Left kidney (tissue), 2 donors: ENCODE data around the gene WDR83. TPM values are rescaled to one million over a fixed set of nuclear protein-coding genes. Genes with fewer than 3 reads are reported as not detected.
"Not testable (repeated sequence)": the region's sequence is repeated elsewhere in the genome, so short reads cannot be mapped to it uniquely, and the experiment has no call there.

Experiments used
- DNase-seq: peaks from one replicate; pipeline ENCODE4 v3.0.0-alpha.2; 2013
- polyA plus RNA-seq: library from polyadenylated mRNA; unstranded; fragments of 120-200 nt; gene quantifications from one replicate; pipeline ENCODE4 v1.2.1, GENCODE V29; 2013; ENCODE audit not compliant: insufficient read length

WDR83 gene
- polyA plus RNA-seq, 1 donor: 18.2 TPM

DNA sequence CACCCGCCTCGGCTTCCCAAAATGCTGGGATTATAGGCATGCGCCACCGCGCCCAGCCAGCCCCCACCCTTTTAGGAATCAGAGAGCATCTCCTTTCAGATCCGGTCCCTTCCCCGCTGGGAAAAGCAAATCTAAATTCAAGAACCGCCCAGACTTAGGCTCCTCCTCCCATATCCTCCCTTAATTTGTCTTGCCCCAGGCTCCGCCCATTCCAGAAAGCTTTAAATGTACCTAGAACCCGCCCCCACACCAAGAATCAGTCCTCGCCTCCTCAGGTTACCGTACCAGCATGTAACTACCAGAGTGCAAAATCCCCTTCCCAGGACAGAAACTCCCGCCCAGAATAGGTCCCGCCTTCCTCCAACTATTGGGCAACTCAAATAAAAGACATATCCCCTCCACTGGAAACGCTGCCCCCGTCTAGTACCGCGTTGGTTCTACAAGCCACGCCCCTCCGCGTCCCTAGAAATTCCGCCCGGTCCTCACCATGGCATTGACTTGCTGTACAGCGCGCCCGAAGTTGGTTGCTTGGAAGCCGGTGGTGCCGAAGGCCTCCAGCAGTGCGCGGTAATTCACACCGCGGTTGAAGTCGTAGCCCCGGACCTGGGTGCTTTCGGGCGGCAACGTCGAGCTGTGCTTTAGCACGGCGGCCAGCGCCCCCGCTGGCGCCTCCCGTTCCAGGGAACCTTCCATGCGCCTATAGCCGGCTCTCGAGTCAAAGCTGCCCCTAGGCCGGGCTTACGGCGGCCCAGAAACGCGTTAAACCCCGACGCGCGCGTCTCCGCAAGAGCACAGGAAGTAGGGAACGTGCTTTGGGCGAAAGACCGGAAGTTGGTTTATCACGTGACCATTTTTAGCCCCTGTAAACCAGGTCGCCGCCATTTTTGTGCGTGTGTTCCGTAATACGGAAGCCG lies 14.7 kb downstream of the WDR83 start, which contains the start of gene DHPS:
DHPS (minus strand) TSS at position 807 of the 914 bp plus-strand sequence; CDS start at position 693, 114 bp downstream.
- DNase-seq: peak; percentile 98

DNA sequence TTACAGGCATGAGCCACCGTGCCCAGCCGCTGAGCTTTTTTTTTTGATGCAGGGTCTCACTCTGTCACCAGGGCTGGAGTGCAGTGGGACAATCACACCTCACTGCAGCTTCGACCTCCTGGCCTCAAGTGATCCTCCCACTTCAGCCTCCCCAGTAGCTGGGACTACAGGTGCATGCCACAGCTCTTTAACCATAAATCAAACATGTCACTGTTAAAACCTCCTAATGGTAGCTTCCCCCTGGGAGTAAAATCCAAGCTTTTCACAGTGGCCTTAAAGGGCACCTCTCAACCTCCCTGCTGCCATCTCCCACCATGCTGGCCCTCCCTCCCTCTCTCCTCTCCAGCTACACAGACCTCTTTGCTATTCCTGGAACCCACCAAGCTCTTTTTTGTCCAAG lies 19.2 kb downstream of the WDR83 start:
- no peak for DNase-seq

DNA sequence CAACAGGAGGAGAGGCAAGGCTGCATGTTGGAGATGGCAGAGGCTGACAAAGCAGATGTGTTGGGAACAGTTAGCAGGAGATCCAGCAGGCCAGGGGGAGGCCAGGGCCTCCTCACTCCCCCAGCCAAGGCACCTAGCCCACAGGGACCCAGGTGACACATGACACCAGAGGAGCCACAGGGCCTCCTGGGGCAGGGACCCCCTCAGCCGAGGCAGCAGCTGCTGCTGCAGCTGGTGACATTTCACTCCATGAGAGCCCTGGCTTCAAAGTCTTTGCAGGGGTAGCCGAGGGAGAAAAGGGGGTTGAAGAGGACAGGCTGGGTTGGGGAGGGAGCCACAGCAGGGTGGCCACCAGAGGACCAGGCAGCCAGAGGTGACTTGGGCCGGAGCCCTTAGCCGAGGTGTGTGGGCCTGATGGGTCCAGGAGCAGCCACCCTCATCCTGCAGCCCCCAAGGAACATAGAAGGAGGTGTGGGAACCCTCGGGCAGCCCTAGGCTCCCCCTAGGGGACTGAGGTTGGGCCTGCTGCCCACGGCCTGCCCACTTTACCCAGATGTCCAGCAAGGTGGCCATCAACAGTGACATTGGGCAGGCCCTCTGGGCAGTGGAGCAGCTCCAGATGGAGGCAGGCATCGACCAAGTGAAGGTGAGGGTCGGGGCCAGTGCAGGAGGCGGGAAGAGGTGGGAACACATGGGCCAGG lies 21.0 kb downstream of the WDR83 start, which contains the start of gene GNG14:
GNG14 (plus strand) TSS at position 503 of the 701 bp plus-strand sequence; CDS start at position 554, 51 bp downstream.
- DNase-seq: no peak

DNA sequence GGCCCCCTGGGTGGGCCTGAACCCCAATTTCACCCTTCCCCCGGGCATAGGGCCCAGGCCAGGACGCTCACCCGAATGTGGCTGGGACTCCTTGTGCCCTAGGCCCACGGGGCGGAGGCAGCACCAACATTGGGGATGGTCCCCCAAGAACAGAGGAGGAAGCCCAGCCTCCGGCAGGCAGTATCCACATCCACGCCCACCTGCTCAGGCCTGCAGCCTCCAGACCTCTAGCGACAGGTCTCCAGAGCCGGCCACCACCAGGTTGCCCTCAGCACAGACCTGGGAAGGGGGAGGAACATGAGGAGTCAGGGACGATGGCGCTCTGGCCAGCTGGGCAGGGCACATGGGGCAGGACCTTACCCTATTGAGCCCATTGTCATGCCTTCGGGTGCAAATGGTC lies 22.4 kb downstream of the WDR83 start:
- no peak for DNase-seq

GRCh38 chr19:12689581-12690216 lies 23.1 kb downstream of the WDR83 start:
- no peak for DNase-seq

GRCh38 chr19:12692960-12693359 lies 26.4 kb downstream of the WDR83 start:
- DNase-seq: no peak

GRCh38 chr19:12694641-12695040 lies 28.0 kb downstream of the WDR83 start:
- DNase-seq: no peak

DNA sequence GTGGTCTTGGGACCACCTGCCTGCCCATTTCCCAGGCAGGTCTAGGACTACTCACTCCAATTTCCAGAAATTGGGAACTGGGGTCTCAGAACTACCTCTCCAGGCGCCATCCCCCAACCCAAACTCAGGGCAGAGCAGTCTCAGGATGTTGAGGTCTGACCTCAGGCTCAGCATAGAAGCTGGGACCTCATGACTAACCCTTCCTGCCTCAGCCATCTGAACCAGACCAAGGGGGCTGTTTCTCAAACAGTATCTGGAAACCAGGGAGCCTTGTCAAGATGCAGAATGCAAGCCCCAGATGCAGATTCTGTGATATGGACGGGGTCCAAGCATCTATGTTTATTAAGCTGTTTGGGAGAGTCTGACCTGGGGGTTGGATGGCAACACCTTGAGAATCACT lies 28.5 kb downstream of the WDR83 start:
- DNase-seq: no peak

- DNase-seq: no peak
Measured at GRCh38 chr19:12695514-12695913, 28.9 kb downstream of the WDR83 start.

DNA sequence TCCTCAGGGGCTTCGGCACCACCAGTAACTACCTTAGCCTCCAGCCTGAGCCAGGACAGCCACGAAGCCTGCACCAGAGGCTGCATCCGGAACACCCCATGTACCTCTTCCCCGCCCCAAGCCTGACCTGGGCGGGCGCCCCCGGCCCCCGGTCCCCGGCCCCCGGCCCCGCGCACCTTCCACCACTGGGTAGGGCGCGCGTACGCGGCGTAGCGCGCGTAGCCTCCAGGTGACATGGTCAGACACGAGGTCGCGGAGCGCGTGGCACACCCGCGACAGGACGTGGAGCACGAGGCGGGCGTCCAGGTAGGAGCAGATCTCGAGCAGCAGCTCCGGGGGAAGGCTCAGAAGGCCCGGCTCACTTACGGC lies 29.4 kb downstream of the WDR83 start:
- DNase-seq: no peak

- peak; percentile 96 for DNase-seq
Measured at GRCh38 chr19:12696366-12697335, 30.0 kb downstream of the WDR83 start, which contains the start of gene FBXW9. Gene FBXW9, minus strand, starts transcription at chr19:12696631. Its CDS starts 50 bp downstream, at chr19:12696581.

GRCh38 chr19:12697425-12697824 lies 30.8 kb downstream of the WDR83 start:
- not testable (repeated sequence) for DNase-seq

DNA sequence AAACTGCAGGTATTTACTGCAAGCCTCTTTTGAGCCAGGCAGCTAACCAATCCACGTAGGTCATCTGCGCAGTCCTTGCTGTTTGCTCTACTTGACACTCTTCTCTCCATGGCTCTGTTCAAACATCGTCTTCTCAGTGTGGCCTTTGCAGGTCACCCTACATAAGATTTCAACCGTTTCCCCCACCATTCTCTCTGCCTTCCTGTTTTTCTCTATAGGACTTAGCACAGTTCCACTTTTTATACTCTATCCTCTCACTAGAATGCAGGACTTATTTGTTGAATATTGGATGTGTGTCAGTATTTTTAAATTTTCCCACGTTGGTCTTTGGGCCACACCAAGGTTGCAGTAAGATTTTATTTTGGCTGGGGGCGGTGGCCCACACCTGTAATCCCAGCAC lies 31.5 kb downstream of the WDR83 start:
- DNase-seq: no peak

GRCh38 chr19:12701596-12702282 lies 35.1 kb downstream of the WDR83 start:
- no peak for DNase-seq

DNA sequence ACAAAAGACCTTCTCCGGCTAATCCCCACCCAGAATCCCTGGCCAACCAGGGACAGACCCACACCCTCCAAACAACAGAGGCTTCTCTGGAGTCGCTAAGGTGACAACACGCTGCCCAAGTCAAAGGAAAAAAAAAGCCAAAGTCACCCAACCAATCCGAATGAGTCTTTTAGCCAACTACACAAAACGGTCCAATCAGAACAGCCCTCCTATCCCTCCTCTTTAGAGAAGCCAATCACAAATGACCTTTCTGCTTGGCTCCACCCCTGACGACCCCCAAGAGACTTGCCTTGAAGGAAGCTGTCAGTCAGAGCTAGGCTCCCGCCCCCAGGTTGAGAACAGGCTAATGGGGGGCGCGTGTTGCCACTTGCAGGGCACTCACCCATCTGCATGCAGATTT lies 36.4 kb downstream of the WDR83 start:
- DNase-seq: peak; percentile 15

DNA sequence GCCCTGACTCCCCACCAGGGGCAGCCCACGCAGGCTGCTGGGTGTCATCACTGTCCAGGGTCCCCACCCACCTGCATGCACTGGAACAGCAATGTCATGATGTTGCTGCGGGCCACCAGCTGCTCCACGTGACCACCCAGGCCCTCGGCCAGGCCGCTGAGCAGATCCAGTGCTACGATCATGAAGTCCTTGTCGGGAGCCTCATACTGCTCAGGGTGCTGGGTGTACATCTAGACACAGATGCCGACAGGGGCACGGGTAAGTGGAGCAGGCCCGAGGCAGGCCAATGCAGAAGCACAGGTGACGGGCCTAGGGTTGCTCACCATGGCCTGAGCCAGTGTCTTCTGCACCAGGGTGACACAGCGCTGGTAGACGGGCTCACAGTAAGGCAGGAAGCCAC lies 38.6 kb downstream of the WDR83 start:
- no peak for DNase-seq

GRCh38 chr19:12705654-12706331 lies 39.2 kb downstream of the WDR83 start:
- DNase-seq: no peak

DNA sequence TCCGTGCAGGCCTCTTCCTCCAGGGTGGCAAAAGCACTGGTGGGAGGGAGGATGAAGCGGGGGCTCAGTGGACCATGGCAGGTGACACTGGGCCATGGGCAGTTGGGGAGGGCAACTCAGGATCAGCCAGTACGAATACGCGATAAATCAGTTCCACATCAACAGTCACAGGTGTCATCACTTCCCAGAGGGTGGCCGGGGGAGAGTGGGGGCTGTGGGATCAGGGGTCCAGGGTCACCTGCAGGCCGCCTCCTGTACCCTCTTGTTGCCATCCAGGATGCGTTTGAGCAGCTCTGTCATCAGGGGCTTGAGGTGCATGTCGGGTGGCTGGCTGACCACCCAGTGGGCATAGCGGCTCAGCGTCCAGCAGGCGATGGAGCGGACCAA lies 39.7 kb downstream of the WDR83 start:
- DNase-seq: no peak

- DNase-seq: no peak
Measured at GRCh38 chr19:12708641-12709040, 42.0 kb downstream of the WDR83 start.

DNA sequence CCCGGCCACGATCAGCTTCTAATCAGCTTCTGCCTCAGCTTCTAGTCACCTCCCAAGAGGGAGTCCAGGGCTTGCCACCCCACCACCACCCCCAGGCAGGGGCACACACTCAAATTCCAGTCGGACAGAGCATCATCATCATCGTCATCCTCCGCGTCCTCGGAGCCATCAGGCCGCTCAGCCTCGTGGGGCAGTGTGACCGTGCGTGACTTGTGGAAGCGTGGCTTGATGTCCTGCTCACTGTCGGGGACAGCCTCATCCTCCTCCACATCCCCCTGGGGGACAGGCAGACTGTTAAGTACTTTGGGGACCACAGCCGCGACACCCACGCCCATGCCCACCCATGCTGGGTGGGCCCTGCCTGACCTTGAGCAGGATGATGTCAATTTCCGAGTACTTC lies 44.6 kb downstream of the WDR83 start:
- no peak for DNase-seq
